ENCODE data around the gene CSMD2.

DNA sequence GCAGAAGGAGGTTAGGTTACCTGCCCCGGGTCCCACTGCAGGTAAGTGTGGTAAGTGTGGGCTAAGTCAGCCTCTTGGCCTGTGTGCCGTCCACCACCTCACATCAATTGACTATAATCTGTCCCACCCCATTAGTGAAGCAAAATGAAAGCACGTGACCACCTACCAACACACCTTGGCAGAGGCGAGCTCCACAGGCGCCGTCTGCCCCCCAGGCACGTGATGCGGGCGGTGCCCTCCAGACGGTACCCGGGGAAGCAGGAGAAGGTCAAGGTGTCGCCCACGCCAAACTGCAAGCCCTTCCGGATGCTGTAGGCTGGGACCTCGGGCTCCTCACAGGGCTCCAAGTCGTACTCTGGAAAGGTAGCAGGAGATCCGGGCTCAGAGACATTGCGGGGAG lies 450.6 kb downstream of the CSMD2 start:
- TF ChIP-seq, protein P1, sequence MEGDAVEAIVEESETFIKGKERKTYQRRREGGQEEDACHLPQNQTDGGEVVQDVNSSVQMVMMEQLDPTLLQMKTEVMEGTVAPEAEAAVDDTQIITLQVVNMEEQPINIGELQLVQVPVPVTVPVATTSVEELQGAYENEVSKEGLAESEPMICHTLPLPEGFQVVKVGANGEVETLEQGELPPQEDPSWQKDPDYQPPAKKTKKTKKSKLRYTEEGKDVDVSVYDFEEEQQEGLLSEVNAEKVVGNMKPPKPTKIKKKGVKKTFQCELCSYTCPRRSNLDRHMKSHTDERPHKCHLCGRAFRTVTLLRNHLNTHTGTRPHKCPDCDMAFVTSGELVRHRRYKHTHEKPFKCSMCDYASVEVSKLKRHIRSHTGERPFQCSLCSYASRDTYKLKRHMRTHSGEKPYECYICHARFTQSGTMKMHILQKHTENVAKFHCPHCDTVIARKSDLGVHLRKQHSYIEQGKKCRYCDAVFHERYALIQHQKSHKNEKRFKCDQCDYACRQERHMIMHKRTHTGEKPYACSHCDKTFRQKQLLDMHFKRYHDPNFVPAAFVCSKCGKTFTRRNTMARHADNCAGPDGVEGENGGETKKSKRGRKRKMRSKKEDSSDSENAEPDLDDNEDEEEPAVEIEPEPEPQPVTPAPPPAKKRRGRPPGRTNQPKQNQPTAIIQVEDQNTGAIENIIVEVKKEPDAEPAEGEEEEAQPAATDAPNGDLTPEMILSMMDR (IDR thresholded peaks at IDR 0.05), result no peak
- TF ChIP-seq POLR2A (IDR thresholded peaks at IDR 0.05), result no peak

Data from transverse colon (tissue), 3 donors.